Renal cortex interstitium (tissue), 11 donors: ENCODE data around the gene PRSS12. TPM values are rescaled to one million over a fixed set of nuclear protein-coding genes. Genes with fewer than 3 reads are reported as not detected.
"Not testable (repeated sequence)": the region's sequence is repeated elsewhere in the genome, so short reads cannot be mapped to it uniquely, and the experiment has no call there.

Experiments
- DNase-seq, 11 donors: peaks; one replicate each; pipeline ENCODE4 v3.0.0-alpha.2; 2013; ENCODE audit warnings: low read depth in 9 of 11, low spot score in 4 of 11; ENCODE audit errors: extremely low read depth in 1 of 11
- polyA plus RNA-seq, 3 donors: library from polyadenylated mRNA; unstranded; fragments of 120-200 nt; gene quantifications; one replicate each; pipeline ENCODE4 v1.2.1, GENCODE V29; 2013; ENCODE audit not compliant: insufficient read length in 3 of 3

The PRSS12 gene
- polyA plus RNA-seq, 3 donors: 8.8 to 11.2 (median 9.1) TPM

DNA sequence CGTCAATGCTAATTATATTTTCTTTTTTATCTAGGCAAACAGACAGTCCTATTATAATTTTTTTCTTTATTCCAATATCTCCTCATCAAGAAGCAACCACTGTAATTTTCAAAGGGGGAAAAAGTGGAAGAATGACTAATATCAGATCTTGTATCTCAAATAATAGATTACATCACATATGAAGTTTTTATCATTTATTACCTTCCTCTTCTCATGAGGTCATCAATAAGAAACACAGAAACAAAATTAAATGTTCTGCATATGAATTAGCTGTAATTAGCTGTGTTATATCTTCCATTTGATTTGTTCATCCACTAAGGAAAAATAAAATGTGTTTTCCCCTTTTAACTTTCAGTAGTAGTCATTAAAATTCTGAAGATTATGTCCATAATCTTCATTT is 14.3 kb downstream of the PRSS12 start:
- no peak for DNase-seq

DNA sequence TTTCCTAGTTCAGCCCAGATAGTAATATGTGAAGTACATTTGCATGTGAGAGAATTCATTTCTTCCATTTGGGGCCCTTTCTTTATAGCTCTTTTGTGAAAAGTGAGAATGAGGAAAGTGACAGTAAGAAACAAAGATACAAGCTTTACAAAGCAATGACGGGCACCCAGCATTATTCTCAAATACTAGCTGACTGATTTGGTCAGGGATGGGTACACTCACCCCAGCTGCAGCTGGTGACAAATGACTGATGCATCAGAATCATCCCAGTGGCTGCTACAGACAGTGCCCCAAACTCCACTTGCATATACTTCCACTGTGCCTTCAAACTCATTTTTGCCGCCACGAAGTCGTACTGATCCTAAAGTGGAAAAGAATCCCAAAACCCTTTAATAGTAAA is 14.8 kb downstream of the PRSS12 start:
- DNase-seq: no peak

GRCh38 chr4:118335774-118336173 is 17.0 kb downstream of the PRSS12 start:
- DNase-seq: no peak

DNA sequence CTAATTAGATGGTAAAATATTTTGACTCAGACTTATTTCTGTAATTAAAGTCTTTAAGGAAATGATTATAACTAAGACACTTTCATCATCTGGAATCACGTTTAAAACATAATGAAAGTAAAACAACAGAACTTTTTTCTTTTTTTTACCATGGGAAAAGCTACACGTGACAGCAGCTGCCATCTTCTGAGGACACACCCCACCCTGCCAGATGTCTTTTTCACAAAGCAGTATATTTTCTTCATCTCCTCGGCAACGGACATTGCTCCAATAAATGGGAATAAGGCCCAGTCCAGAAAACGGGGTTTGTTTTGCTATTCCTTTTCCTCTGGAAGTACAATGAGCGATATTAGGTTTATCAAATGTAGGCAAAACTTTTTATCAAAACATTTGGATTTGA is 17.5 kb downstream of the PRSS12 start:
- no peak for DNase-seq

- no peak for DNase-seq
Measured at GRCh38 chr4:118331352-118331751, 21.5 kb downstream of the PRSS12 start.

GRCh38 chr4:118329849-118330248 is 23.0 kb downstream of the PRSS12 start:
- DNase-seq: no peak

- peak in 10 of 11 donors; percentile 12 to 61 (median 36) for DNase-seq
Measured at GRCh38 chr4:118327554-118328241, 25.1 kb downstream of the PRSS12 start.

GRCh38 chr4:118326585-118326984 is 26.2 kb downstream of the PRSS12 start:
- no peak for DNase-seq

DNA sequence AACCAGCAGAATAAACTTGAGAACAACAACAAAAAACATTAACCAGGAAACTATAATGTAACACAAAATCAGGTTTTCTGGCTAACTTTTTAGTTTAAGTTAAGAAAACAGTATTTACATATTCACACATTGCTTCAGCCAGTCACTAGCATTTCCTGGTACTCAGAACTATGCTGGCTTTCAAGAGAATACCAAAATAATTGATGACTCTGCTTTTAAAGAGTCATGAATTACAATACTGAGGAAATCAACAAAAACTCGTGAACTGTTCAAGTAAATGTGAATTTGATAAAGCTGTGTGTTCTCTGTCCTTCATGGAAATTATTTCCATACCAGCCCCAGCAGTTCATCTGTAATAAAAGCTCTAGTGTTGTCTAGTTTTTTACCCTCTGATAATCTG is 27.4 kb downstream of the PRSS12 start:
- DNase-seq: no peak

DNA sequence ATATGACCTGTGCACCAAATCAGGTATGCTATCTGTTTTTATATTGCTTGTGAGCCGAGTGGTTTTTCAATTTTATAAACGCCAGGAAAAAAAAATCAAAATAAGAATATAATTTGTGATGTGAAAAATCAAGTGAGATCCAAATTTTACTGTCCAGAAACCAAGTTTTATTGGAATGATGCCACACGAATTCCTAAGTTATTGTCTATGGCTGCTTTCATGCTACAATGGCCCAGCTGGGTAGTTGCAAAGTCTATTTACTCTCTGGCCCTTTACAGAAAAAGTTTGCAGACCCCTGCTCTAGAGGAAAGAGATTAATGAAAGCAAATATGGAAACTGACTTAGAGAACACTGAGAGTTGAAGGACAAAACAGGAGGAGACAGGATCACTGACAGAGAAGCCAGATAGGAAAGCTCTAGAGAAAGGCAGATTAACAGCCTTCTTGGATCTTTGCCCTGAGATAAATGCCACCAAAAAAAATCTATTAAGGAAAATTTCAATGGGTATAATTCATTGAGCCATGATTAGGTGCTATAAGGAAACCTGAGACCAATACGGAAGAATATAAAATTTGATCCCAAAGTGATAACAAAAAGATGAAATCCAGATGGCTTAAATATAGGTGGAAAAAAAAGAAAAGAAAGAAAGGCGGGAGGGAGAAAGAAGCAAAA is 29.8 kb downstream of the PRSS12 start:
- DNase-seq: peak in 1 of 11 donors; percentile 18

DNA sequence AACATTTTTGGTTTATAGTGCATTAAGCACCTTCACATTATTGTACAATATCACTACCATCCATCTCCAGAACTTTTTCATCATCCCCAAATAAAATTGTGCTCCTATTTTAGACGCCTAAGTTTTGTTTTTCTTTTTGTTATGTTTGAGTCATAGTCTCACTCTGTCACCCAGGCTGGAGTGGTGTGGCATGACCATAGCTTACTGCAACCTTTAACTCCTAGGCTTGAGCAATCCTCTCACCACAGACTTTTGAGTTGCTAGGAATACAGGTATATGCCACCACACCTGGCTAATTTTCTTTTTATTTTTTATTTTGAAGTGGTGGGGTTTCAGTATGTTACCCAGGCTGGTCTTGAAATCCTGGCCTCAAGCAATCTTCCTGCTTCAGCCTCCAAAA is 33.9 kb downstream of the PRSS12 start:
- no peak for DNase-seq

DNA sequence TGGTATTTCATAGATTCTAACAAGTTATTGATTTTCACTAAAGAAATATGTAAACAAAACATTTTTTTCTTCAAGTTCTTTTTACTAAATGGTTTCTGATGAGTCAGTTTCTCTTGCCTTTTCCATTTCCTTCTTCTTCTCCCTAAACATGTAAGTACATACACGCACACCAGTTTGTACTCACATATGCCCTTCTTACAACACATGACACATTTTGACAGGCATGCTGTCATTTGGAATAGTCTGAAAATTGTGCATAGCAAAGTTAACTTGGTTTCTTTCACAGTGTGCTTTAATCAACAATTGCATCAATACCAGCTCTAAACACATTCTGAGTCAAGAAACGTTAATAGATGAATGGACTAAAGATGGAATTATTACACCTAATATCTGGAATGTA is 35.1 kb downstream of the PRSS12 start:
- no peak for DNase-seq

- DNase-seq: no peak
Measured at GRCh38 chr4:118314221-118314620, 38.6 kb downstream of the PRSS12 start.

- DNase-seq: no peak
Measured at GRCh38 chr4:118313098-118313497, 39.7 kb downstream of the PRSS12 start.

GRCh38 chr4:118308306-118309030 is 44.3 kb downstream of the PRSS12 start:
- DNase-seq: no peak

DNA sequence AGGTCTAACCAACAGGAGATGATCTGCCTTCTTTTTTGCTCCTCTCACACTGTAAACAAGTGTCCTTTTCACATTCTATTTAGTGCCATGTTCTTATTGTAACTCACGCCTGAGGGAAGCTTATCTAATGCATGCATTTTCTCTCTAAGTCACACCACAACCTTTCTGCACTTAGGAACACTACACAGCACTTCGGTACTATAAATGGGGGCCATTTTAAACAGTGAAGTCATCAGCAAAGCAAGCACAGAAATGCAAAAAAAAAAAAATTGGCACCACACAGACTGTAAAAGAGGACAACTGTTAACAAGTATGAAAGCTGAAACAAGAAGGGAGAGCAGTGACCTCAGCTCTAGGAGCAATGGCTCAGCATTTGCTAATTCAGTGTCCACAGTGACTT is 45.2 kb downstream of the PRSS12 start:
- no peak for DNase-seq

DNA sequence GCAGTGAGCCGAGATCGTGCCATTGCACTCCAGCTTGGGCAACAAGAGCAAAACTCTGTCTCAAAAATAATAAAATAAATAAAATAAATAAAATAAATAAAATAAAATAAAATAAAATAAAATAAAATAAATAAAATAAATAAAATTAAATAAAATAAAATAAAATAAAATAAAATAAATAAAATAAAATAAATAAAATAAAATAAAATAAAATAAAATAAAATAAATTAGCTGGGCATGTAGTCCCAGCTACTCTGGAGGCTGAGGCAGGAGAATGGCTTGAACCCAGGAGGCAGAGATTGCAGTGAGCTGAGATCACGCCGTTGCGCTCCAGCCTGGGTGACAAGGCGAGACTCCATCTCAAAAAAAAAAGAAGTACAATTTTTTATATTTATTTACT is 53.2 kb downstream of the PRSS12 start:
- not testable (repeated sequence) for DNase-seq

DNA sequence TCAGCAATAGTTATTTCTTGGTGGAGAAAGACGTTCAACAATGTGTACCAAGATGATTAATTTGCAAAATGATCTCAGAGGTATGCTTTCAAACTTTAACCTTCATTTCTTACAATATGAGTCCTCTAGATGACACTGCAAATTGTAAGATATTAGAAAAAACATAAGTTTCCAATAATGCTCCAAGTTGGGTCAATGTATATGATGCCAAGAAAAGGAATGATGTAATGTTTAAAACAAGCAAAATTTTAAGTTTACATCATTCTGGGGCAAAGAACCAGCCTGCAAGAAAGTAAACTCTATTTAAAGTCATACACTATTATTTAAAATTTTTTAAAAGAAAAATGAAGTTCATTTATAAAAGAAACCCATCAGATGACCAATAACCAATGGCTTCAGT is 56.1 kb downstream of the PRSS12 start:
- no peak for DNase-seq

- no peak for DNase-seq
Measured at GRCh38 chr4:118290951-118291350, 61.9 kb downstream of the PRSS12 start.

DNA sequence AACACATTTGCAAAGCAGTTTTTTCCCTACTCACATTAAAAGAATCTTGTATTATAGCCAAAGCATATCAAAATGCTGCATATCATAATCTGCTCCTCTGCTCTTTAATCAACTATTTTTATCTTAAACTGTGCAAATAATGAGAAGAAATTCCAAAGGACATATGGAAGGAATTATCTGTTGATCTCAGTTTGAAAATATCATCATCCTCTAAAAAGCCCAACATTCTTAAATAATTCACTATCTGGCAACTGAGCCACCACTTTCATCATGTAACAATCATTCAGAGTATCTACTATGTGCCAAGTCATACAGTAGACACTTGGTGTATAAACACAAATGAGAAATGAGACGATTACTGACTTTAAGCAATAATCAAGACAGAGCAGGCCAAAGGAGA is 63.0 kb downstream of the PRSS12 start:
- DNase-seq: no peak
